HG03045 (cell line): Measurements from ENCODE around the gene AIDA.

Source experiments
- ATAC-seq: cut with Tn5 transposase; IDR thresholded peaks from one replicate; pipeline ENCODE4 v1.9.1; 2021; ENCODE audit warnings: mild to moderate bottlenecking, moderate library complexity; ENCODE audit not compliant: unreplicated experiment

Gene AIDA

DNA sequence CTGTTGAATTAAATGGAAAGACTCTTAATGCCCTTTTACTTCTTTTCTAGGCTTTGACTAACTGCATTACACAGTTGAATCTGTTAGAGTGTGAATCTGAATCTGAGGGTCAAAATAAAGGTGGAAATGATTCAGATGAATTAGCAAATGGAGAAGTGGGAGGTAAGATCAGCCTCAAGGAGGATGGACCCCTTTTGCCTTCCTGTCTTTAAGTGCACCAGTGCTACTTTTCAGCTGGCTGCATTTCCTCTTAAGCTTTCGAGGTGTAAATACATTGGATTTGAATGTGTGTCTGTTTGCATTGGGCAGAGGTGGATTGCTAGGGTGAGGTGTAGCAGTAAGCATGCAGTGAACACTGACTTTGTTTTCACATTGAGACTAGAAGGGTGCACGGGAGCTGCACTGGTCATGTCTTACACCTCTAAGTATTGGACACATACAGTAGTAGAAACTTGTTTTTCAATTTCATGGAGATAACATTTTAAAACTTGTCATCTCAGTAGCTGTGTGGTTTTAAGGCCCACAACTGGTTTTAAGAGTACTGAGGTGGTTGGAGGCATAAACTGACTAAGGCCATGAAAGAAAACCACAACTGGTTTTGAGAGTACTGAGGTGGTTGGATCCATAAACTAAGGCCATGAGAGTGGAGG lies 59.0 kb downstream of the AIDA start:
- peak; percentile 76 for ATAC-seq

DNA sequence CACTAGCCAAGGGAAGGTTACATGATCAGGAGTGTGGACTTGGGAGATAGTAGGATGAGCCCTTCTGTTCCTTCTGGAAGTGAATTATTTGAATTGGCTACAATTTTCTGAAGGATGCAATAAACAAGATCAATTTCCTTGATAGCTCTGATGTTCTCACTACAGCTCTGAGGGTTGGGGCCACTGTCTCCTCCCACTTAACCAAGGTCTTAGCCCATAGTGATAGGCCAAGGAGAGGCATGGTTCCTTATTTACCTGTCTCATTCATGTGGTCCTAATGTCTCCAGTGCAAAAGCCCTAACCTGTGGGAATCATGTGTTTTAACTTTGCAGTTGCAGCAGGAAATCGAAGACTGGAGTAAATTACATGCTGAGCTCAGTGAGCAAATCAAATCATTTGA lies 59.6 kb downstream of the AIDA start:
- no peak for ATAC-seq

DNA sequence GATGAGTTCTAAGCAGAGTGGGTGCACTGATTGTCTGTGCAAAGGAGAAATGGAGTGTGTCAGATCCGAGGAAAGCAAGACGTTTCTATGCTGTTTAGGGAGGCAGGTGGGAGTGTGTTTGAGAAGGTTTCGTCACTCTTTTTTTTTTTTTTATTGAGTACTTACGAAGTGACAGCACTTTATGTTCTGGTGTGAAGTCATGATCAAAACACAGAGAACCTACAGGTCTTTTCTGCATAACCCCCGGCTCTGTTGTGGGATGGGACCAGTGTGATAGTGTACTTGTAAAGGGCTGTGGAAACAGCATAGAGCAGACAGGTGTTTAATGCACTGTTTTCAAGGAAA lies 67.7 kb downstream of the AIDA start:
- no peak for ATAC-seq

DNA sequence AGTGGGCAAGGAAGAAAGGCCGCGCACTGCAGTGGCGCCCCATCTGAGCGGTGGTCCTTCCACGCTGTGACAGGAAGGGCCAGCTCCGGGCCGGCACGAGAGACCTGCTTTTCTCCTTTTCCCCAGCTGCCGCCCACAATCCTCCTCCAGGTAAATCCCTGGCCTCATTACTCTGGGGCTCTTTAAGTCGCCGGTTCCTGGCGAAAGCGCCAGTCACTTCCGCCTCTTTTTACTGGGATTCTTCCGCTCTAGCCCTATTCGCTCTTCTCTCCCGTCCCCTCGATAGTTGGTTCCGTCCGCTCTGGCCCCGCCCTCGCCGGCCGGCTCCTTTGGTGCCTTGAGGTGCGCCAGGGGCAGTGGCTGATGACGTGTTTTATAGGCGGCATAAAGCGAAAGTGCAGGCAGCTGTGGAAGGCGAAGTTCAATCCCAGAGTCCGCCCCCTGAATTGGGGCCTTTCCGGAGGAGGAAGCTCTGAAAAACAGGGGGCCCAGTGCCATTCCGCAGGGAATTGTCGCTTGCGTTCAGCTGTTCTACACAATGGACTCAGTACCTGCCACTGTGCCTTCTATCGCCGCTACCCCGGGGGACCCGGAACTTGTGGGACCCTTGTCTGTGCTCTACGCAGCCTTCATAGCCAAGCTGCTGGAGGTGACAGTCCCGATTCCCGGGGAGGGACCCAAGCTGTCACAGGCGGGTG lies 68.2 kb downstream of the AIDA start:
- peak; percentile 97 for ATAC-seq

DNA sequence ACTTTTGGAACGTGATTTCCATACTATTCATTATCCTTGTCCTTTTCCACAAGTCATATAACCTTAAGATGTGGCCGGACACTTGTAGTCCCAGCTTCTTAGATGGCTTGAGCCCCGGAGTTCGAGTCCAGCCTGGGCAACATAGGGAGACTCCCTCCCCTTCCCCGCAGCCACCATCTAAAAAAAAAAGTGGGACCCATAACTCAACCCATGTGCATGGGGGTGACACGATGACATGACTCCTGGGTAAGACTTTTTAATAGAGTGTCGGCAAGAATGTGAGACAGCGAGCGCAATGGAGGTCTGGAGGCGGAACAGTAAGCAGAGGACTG lies 68.7 kb downstream of the AIDA start:
- ATAC-seq: no peak

DNA sequence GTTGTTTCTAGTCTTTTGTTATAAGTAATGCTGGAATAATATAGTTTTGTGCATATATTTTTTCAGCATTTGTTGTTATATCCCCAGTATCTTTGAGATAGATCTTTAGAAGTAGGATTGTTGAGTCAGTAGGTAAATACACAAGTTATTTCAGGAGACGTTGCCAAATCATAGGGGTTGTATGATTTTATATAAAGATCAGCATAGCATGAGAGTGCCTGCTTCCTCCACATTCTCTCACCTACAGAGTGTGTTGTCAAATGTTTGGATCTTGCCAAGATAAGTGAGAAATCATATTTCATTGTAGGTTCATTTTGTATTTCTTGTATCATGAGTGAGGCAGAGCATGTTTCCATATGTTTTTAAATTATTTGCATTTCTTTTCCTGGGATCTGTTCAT lies 69.8 kb downstream of the AIDA start:
- no peak for ATAC-seq

DNA sequence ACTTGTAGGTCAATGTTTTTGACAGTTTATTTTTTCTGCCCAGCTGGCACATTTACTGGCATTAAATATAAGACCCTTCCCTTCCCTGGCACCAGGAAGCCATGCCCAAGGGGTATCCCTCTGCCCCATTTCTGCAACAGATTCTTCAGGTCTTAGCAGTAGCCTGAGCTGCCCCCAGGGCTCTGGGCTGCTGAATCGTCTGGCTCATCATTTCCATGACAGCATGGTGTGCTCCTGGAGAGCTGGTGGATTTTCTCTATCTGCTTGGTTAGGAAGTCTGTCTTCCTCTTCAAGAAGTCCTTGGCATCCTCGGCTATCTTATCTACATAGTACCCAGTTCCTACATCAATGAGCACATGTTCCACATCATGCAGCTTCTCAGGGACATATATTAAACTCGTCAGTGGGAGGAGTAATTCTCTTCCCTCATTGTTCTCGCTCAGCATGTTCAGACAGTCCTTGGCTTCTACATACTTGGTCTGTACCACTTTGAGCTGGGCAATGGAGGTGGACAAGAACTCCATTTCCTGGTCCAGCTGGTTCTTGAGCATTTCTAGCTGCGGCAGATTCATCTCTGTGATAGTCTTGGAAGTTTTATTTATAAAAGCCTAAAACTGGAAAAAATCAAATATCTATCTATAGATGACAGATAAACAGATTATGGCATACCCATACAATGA lies 70.9 kb downstream of the AIDA start:
- ATAC-seq: no peak

DNA sequence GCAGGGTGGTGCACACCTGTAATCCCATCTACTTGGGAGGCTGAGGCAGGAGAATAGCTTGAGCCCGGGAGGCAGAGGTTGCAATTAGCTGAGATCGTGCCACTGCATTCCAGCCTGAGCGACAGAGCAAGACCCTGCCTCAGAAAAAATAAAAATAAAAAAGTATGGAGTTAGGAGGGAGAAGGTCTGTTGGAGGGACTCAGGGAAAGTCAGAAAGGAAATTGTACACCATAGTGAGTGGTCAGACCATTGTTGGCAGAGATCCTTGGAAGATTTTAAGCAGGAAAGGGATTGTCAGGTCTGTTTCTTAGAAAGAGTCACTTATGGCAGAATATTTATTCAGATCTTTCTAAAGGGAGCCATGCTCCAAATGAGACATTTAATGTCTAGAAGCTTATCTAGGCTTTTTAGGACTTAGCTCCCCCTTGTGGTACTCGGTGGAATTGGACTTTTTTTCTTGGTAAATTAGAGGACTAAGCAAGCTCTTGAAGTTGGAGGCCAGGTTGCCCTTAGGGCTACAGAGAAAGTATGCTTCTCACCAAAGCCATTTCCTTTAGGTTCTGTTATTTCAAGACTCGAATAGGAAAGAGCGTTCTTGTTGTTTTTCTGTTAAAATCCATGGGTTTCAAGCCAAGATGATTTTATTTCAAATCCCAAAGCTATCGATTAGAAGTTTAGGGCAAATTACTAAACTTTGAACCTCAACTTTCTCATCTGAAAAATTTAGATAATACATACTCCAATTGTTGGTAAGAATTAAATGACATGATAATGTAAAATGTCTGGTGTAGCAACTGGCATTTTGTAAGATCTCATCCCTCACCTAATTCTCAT lies 77.9 kb downstream of the AIDA start:
- ATAC-seq: peak; percentile 53

DNA sequence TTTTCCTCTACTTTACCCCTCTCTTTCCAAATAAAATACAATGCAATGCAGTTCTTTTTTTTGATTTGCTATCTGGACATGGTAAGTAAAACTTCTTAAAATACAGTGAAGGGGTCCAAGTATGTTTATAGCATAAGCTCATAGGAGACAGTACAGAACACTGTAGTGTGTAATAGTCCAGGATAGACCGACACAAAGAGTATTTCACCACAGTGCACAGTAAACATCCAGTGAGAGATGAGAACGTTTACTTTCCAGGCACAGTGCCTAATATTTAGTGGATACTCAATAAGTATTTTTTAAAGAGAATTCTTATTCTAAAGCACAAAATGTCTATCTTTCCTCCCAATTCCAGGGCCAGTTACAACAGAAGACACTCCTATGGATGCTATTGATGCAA lies 79.5 kb downstream of the AIDA start:
- ATAC-seq: no peak

DNA sequence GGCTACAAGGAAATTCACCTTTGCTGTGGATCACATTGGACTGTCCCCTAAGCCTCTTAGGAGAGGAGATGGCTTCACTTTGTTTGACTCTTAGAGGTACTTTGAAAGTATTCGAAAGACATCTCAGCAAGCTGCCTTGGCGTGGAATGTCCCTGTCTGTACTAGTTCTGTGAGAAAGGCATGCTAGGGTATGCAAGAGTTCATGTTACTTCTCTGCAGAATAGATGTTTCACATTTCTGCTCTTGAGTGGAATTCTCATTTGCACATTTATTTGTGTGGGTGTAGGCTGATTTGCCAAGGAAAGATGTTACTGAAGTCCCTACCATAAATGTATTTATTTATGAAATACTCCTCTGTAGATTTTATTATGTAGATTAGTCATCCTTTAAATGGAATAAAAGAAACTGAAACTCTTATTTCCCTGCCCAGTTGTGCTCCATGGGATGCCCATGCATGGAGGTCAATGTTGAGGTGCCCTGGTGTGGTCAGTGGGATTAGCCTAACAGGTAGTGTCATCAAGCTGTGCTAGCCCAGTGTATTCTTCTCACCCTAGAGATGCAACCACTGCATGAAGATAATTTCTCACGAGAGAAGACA lies 80.6 kb downstream of the AIDA start:
- ATAC-seq: no peak

DNA sequence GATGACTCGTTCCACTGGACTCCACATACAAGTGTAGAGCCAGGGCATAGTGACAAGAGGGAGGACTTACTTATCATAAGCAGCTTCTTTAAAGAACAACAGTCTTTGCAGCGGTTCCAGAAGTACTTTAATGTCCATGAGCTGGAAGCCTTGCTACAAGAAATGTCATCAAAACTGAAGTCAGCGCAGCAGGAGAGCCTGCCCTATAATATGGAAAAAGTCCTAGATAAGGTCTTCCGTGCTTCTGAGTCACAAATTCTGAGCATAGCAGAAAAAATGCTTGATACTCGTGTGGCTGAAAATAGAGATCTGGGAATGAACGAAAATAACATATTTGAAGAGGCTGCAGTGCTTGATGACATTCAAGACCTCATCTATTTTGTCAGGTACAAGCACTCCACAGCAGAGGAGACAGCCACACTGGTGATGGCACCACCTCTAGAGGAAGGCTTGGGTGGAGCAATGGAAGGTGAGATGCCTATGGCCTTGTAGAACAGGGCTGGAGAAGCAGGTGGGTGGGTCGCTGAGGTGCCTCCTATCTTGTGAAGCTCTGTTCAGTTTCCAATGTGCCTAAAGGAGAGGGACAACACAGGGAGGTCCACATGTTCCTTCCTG lies 82.3 kb downstream of the AIDA start:
- no peak for ATAC-seq

DNA sequence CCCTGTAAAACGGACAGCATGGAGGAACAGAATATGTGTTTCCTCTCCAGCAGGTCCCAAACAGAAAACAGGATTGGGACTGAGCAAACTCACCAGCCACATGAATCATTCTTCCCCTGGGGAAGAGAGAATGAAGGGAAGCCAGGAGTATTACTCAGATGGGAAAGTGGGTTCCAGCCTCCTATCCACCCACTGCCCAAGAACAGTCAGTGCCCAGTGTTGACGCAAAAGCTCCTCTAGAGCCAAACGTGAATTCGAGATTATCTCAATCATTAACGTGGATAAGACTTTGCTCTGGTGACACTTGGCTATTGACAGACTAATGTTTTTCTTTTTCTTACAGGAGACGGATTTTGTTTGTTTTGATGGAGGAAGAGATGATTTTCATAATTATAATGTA lies 85.1 kb downstream of the AIDA start:
- ATAC-seq: no peak

DNA sequence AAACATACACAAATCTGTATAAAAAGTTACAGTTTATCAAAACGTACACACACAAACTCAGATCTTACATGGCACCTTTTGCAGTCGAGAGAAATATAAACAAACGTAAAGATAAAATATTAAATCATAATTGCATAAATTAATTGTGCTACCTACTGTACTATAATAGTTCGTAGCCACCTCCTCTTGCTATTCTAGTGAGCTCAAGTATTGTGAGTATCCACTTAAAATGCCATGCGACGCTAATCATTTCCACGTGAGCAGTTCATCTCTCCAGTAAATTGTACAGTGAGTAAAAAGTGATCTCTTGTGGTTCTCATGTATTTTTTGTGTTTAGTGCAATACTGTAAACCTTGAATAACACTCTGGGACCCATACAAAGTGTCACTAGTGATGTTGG lies 88.1 kb downstream of the AIDA start:
- ATAC-seq: no peak

DNA sequence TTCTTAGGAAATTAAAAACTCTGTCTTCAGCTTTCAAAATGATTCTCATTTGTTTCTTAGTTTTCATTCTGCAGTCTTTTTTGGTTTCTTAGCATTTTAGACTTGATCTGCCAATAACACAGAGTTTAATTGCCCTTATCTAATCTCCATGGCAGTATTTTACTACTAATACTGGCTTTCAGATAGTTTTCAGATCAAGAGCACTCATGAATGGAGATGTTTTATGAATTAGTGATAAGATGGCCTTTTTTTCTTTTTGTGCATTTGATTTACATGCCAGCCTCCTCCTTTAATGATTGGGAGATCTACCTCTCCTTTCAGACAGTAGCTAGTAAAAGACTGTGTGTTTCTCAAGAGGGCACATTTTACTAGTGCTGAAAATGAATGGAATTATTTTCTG lies 88.8 kb downstream of the AIDA start:
- no peak for ATAC-seq

DNA sequence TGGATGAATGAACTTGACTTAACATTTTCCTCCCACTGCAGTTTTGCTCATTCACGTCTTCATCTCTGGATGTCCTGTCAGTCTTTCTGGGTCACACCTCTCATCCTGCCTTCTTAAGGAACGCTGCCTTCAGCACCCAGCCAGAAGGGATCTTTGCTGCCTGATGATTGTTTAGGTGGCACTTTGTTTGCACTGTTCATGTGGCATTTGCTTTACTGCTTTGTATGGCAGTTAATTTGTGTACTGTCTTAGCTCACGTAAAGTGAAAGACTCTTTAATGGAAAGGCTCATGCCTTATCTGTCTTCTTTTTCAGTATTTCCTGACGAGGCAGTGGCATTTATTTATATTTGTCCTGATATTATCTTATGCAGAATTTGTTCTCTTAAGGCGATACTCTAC lies 89.5 kb downstream of the AIDA start:
- no peak for ATAC-seq

DNA sequence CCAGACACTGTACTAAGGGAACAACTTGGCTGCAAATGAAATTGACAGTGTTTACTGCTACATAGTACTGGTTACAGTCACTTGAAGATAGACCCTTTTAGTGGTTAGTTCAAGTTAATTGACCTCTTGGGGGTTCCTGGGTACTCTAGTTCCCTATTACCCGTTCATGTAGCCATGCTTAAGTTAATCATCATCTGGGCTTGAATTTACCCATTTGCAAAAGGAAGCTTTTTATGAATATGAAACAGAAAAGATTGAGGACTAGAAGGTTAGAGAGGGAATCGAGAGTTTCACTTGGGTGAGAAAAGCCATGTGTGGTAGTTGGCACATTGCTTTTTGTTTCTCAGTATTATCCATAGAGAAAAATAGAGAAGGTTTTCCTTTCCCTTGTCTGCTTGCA lies 91.7 kb downstream of the AIDA start:
- ATAC-seq: peak; percentile 21

DNA sequence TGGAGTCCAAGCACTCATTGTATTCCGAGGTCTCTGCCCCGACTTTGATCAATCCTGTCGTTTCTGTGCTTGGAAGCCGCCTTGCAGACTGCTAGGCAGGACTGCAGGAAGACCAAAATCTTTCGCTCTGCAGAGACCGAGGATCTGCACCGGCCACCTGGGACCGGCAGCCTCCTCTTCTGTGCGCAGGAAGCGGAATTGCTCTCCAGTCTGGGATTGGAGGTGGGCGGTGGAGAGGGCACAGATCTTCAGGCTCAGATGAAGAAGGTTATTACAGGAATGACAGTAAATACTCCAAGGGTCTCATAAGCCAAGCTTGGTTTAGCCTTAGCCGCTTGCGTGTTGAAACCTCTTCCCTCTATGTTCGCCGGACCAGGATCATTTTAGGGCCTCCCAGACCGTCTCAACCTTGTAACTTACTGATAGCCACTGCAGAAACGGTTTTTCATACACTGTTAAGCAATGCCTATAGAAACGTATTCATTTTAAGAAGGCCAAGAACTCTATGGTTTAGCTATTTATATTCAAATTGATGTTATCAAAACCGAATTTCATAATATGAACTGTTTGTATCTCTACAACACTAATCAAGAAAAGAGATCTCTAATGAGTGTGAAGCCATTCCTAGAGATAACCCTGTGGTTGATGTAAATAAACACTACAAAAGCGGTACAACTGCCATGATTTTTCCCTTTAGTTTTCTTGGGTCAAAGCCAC lies 93.3 kb downstream of the AIDA start:
- no peak for ATAC-seq
